ENCODE measurements around the gene TTC31.

- TF ChIP-seq FOXJ3 (CRISPR knock-in tag; IDR thresholded peaks at IDR 0.05; ENCODE audit: borderline replicate concordance) (no peak), E2F4 (CRISPR knock-in tag; IDR thresholded peaks at IDR 0.05; ENCODE audit: borderline replicate concordance, low read depth) (no peak), CTCF (IDR thresholded peaks at IDR 0.05) (no peak), AFF4 (CRISPR knock-in tag; IDR thresholded peaks at IDR 0.05; ENCODE audit: borderline replicate concordance) (no peak; the same call in 1 of the 2 replicates), JUN (CRISPR knock-in tag; IDR thresholded peaks at IDR 0.05) (no peak), PREB (CRISPR knock-in tag; IDR thresholded peaks at IDR 0.05; ENCODE audit: borderline replicate concordance) (no peak), TP53 (CRISPR knock-in tag; IDR thresholded peaks at IDR 0.05) (no peak)
Observed at GRCh38 chr2:74440378-74441169, 42.3 kb upstream of the TTC31 start.
